Measurements from ENCODE around the gene TSPAN5. TPM values are rescaled to one million over a fixed set of nuclear protein-coding genes. Genes with fewer than 3 reads are reported as not detected.

Gene TSPAN5
- total RNA-seq, 2 donors from 2014 or later, result 1.8 to 2.0 TPM

DNA sequence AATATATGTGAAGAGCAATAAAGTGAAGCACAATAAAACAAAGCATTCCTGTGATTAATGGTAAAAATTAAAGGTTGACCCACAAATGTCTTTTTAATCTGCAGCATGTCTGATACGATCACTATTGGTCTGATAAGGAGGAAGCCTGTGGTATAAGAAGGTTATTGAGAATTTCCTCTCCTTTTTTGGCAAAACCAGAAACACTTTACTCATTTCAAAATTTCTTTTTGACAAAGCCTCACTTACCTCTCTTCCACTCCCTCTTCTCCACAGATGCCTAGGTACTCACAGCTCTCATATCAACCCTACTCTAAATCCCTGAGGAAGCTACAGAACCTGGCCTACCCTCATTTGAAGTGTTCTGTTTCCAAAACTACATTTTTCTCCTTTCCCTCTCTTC is 56.1 kb downstream of the TSPAN5 start:
- WGBS, 2 donors, result 83 to 94% methylated on average over 1 of the region's 1 CpG
- Histone ChIP-seq H3K4me3 (no peak overlapping the region), H3K9me3 (no peaks in the 10 kb centered on the region), H3K4me1 (no peaks in the 10 kb centered on the region), H3K27ac (no peak overlapping the region), H3K27me3 (no peaks in the 10 kb centered on the region), H3K36me3 (replicated peaks in 1 of 2; ENCODE audit: insufficient read depth in 1 of 2, low read depth in 2 of 2) (no peaks in the 10 kb centered on the region)
- ATAC-seq (no peak), DNase-seq (no peak)
- TF ChIP-seq, protein P1, sequence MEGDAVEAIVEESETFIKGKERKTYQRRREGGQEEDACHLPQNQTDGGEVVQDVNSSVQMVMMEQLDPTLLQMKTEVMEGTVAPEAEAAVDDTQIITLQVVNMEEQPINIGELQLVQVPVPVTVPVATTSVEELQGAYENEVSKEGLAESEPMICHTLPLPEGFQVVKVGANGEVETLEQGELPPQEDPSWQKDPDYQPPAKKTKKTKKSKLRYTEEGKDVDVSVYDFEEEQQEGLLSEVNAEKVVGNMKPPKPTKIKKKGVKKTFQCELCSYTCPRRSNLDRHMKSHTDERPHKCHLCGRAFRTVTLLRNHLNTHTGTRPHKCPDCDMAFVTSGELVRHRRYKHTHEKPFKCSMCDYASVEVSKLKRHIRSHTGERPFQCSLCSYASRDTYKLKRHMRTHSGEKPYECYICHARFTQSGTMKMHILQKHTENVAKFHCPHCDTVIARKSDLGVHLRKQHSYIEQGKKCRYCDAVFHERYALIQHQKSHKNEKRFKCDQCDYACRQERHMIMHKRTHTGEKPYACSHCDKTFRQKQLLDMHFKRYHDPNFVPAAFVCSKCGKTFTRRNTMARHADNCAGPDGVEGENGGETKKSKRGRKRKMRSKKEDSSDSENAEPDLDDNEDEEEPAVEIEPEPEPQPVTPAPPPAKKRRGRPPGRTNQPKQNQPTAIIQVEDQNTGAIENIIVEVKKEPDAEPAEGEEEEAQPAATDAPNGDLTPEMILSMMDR (IDR thresholded peaks at IDR 0.05), result no peak
- no peak for TF ChIP-seq POLR2A (IDR thresholded peaks at IDR 0.05)
- intact Hi-C loops (cut with DNase I), result no loop called here

DNA sequence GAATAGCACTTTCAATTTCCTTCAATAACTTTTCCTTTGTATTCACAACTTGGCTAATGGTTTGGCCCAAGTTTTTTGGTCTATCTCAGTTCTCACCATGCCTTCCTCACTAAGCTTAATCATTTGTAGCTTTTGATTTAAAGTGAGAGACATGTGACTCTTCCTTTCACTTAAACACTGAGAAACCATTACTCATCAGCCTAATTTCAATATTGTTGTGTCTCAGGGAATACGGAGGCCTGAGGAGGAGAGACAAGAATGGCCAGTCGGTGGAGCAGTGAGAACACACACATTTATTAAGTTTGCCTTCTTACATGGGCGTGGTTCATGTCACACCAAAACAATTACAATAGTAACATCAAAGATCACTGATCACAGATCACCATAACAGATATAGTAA is 56.7 kb downstream of the TSPAN5 start:
- H3K27me3 ChIP-seq, result no peaks in the 10 kb centered on the region
- ATAC-seq (no peak), DNase-seq (no peak)
- H3K27ac ChIP-seq, result no peak overlapping the region
- no peak for TF ChIP-seq POLR2A (IDR thresholded peaks at IDR 0.05)
- TF ChIP-seq, protein P1 (IDR thresholded peaks at IDR 0.05), result no peak
- intact Hi-C loops (cut with DNase I), result no loop called here
- H3K4me3 ChIP-seq, result no peak overlapping the region
- H3K36me3 ChIP-seq (replicated peaks in 1 of 2; ENCODE audit: insufficient read depth in 1 of 2, low read depth in 2 of 2), result no peaks in the 10 kb centered on the region
- no peaks in the 10 kb centered on the region for H3K9me3 ChIP-seq
- no peaks in the 10 kb centered on the region for H3K4me1 ChIP-seq
- WGBS, 2 donors, result 86% methylated on average over 3 of the region's 3 CpGs

DNA sequence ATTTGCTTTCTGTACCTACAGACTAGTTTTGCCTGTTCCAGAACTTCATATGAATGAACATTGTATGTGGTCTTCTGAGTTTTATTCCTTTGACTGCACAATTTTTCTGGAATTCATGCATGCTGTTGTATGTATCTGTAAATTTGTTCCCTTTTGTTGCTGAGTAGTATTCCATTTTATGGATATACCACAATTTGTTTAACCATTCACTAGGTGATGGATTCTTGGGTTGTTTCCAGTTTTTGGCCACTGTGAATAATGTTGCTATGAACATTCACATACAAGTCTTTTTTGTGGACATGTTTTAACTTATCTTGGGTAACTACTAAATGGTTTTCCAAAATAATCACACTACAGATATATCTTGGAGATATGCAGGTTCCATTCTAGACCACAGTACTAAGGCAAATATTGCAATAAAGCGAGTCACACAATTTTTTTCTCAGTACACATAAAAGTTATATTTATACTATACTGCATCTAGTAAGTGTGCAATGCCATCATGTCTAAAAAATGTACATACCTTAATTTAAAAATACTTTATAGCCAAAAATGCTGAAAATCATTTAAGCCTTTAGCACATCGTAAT is 58.7 kb downstream of the TSPAN5 start:
- DNase-seq (no peak), ATAC-seq (no peak)
- no peaks in the 10 kb centered on the region for H3K27me3 ChIP-seq
- no peak overlapping the region for H3K27ac ChIP-seq
- intact Hi-C loops (cut with DNase I), result no loop called here
- 82 to 95% methylated on average over 2 of the region's 2 CpGs for WGBS, 2 donors
- H3K36me3 ChIP-seq (replicated peaks in 1 of 2; ENCODE audit: insufficient read depth in 1 of 2, low read depth in 2 of 2), result no peaks in the 10 kb centered on the region
- no peak for TF ChIP-seq POLR2A (IDR thresholded peaks at IDR 0.05)
- TF ChIP-seq, protein P1 (IDR thresholded peaks at IDR 0.05), result no peak
- no peak overlapping the region for H3K4me3 ChIP-seq
- no peaks in the 10 kb centered on the region for H3K9me3 ChIP-seq
- no peaks in the 10 kb centered on the region for H3K4me1 ChIP-seq

DNA sequence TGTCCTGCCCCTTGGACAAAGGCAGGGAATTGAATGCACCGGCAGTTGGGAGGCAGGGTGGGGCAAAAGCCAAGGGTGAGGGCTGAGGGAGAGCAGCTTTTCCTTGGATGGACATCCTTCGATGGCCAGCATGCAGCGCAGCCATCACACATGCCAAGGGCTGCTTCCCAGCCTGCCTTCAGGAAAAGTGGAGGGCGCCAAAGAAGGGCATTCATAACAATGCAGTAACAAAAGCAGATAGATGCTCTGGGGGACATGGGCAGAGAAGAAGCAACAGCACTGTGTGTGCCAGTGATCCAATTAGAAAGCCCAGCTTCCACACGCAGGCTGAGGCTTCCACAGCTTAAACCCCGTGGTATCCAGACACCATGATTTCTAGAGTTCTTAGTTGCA is 71.5 kb downstream of the TSPAN5 start:
- H3K4me1 ChIP-seq, result no peaks in the 10 kb centered on the region
- no peak overlapping the region for H3K27ac ChIP-seq
- intact Hi-C loops (cut with DNase I), result no loop called here
- WGBS, 2 donors, result 80 to 84% methylated on average over 6 of the region's 6 CpGs
- H3K9me3 ChIP-seq, result no peaks in the 10 kb centered on the region
- no peak overlapping the region for H3K4me3 ChIP-seq
- ATAC-seq, result no peak
- no peaks in the 10 kb centered on the region for H3K27me3 ChIP-seq
- DNase-seq, result no peak
- no peaks in the 10 kb centered on the region for H3K36me3 ChIP-seq (replicated peaks in 1 of 2; ENCODE audit: insufficient read depth in 1 of 2, low read depth in 2 of 2)
- TF ChIP-seq, protein P1 (IDR thresholded peaks at IDR 0.05), result no peak
- TF ChIP-seq POLR2A (IDR thresholded peaks at IDR 0.05), result no peak

DNA sequence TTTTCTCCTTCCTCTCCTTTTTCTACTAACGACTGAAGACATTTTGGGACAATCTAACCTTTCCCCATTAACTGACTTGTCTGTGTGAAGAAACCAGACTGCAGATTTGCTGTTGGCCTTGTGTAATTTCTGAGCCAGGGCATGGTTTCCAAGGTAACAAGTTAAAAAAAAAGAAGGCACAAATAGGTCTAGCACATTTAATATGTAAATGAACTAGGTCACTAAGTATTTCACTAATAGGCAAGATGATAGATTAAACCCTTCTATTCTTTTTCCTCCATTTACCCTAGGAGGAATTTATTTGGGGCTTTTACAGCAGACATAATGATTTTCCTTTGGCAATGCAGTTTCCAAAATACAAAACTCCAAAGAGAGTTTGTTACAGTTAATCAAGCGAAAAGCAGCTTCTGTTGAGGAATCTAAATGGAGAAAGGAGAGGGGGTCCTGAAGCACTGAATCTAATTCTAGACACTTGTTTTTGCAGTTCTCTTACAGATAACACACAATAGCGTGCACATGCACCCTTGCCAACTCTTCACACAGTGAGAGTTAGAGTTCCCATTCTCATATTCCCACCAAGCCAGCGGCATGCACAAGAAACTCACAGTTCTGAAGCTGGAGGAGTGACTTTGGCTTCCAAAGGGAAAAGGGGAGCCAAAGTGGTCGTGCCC is 72.0 kb downstream of the TSPAN5 start:
- ATAC-seq, result no peak
- TF ChIP-seq, protein P1 (IDR thresholded peaks at IDR 0.05), result no peak
- H3K4me3 ChIP-seq, result no peak overlapping the region
- no peaks in the 10 kb centered on the region for H3K36me3 ChIP-seq (replicated peaks in 1 of 2; ENCODE audit: insufficient read depth in 1 of 2, low read depth in 2 of 2)
- 69 to 75% methylated on average over 5 of the region's 5 CpGs for WGBS, 2 donors
- H3K4me1 ChIP-seq, result no peaks in the 10 kb centered on the region
- no peaks in the 10 kb centered on the region for H3K9me3 ChIP-seq
- DNase-seq, result no peak
- H3K27ac ChIP-seq, result no peak overlapping the region
- no peaks in the 10 kb centered on the region for H3K27me3 ChIP-seq
- intact Hi-C loops (cut with DNase I), result no loop called here
